GM18909 (cell line): ENCODE data around the gene OR2V2.
"Not testable (repeated sequence)": the region's sequence is repeated elsewhere in the genome, so short reads cannot be mapped to it uniquely, and the experiment has no call there.

ENCODE experiments used
- ATAC-seq: cut with Tn5 transposase; IDR thresholded peaks from one replicate; pipeline ENCODE4 v1.9.1; 2021; ENCODE audit warnings: mild to moderate bottlenecking; ENCODE audit not compliant: unreplicated experiment, poor library complexity

The OR2V2 gene

GRCh38 chr5:181140766-181141165 lies 6.6 kb upstream of the OR2V2 start:
- no peak for ATAC-seq

- no peak for ATAC-seq
Observed at GRCh38 chr5:181142054-181142453, 5.3 kb upstream of the OR2V2 start.

DNA sequence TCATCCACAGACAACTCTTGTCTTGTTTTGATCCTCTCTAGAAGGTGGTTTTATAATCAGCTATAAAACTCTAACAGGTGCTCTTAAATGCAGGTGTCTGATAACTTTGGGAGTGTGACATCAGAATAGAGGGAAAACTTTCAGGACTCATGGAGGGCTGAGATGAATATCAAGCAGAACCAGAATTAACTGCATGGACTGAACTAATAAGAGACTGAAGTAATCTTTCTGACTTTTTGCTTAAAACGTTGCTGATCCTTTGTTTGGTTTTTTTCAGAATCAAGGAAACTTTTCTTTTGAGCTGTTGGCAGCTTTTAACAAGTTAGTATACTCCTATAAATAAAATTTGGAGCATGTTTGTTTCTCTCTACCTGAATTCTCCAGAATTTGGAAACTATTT lies 2.3 kb upstream of the OR2V2 start:
- no peak for ATAC-seq

- no peak for ATAC-seq
Observed at GRCh38 chr5:181149355-181149754, 2.0 kb downstream of the OR2V2 start.

DNA sequence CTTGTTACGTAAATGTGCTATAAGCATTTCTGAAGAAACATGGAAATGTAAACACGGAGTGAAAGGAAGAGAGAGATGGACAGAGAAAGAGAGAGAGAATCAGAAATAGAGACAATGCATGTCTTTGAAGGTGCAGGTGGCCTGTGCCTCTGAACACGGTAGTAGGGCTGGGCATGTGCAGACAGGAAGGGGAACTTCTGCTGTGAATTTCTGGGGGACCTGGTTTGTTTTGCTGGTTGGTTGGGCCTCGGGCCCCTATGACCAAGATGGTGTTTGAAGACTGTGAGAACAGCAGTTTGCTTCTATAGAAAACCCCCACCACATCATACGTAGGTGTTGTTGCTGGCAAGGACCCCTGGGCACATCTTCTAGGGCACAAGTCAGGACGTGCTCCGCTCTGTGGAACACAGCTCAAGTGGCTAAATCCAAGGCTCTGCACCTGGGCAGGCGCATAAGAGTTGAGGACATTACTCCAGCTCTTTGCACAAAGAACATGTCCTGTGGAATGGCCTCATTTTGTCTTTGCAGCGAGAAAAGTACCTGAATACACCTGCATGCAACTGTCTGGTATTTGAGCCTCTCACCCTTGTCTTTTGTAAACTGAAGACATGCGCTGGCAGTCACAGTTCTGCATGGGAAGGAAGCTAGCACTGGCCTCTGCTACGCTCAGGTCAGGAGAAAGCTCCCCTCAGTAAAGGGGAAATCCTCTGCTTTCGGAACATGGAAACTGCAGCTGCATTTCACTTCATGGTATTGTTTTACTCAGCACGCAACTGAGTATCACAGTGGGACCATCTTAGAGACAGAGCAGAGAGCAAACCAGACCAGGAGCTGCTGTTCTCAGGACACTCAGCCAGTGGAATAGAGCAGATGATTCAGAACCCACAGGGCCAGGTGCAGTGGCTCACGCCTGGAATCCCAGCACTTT lies 2.7 kb downstream of the OR2V2 start:
- ATAC-seq: no peak

- no peak for ATAC-seq
Observed at GRCh38 chr5:181151146-181151545, 3.8 kb downstream of the OR2V2 start.

- ATAC-seq: no peak
Observed at GRCh38 chr5:181152406-181152805, 5.0 kb downstream of the OR2V2 start.

- no peak for ATAC-seq
Observed at GRCh38 chr5:181153814-181154213, 6.4 kb downstream of the OR2V2 start.

DNA sequence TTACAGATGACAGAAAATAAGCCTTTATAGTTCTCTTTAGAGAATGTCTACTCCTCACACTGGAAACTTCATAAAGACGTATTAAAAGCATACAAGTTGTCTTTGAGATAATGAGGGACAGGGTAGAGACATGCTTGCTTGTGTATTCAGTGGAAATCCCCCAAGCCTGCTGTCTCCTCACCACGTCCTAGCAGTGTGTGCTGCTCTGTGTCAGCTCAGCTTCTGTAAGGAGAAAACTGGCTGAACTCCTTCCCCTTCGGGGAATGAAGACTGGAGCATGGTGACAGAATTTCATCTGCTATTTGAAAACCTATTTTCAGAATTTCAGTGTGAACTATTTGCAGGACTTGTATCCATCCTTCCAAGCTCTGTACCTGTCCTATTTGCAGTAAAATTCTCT lies 9.4 kb downstream of the OR2V2 start:
- no peak for ATAC-seq

DNA sequence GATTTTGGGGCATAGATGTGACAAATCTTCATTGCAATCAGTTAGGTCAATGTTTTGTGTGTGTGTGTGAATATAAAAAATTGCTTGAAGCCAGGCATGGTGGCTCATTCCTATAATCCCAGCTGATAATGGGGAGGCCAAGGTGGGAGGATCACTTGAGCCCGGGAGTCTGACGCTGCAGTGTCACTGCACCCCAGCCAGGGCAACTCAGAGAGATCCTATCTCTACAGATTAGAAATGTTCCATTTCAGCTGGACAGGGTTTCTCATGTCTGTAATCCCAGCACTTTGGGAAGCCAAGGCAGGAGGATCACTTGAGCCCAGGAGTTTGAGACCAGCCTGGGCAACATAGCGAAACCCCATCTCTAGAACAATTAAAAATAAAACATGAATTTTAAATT lies 11.5 kb downstream of the OR2V2 start:
- no peak for ATAC-seq

DNA sequence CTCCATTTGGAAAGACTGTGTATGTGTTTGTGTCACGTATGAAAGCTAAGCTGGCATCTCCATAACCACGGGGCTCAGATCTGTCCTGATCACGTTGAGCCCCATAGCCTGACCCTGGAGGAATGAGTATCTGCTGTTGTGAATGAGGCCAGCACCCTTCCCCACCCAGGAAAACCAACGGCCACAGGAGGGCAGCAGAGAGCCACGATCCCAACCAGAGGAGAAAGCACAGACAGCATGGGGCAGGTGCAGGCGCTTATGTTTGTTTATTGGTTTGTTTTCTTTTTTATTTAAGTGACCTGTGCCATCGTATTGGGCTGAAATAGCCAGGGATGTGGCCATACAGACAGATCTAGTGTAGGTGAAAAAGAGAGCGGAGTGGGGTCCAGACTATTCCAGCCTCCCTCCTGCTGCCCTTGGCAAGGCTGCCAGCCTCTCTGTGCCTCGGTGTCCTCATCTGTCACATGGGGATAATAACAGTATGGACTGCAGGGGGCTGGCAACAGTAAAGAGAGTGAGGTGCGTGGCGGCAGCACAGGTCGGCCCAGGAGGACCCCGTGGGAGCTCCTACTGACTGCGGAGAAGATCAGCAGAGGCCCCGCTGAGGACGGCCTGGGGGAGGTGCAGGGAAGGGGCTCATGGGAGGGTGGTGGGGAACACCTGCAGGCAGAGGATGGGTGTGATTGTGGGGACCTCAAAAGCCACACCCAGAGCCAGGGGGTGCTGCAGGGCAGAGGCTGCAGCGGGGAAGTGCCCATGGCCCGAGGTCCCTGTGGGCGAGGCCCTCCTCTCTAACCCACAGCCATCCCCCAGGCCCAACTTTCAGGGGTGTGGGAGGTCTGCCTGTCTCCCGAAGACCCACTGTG lies 12.1 kb downstream of the OR2V2 start:
- ATAC-seq: peak; percentile 79

DNA sequence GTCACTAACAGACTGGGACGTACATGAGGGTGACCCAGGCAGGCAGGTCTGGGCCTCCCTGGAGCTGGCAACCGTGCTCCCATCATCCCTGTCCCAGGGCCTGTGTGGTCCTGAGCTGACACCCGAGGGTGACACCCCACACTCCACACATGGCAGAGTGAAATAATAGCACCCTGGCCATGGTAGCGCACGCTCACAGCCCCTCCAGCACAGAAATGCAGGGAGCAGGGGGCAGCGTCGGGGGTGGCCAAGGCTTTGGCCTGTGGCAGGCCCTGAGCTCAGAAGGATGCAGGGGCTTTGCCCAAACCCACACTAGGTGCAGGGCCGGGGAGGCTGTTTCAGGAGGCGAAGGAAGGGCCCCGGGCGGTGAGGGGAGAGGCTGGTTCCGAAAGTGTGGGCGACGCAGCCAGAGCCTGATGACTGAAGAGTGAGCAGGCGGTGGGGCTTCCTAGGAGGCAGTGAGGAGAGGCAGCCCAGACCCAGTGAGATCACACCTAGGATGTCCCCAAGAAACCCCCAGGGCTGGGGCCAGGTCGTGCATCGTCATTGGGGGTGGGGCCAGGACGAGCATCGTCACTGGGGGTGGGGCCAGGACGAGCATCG lies 12.9 kb downstream of the OR2V2 start:
- ATAC-seq: no peak

- not testable (repeated sequence) for ATAC-seq
Observed at GRCh38 chr5:181160755-181161533, 13.6 kb downstream of the OR2V2 start.

- ATAC-seq: no peak
Observed at GRCh38 chr5:181161534-181162175, 14.3 kb downstream of the OR2V2 start.

- no peak for ATAC-seq
Observed at GRCh38 chr5:181163487-181164075, 16.2 kb downstream of the OR2V2 start.

- no peak for ATAC-seq
Observed at GRCh38 chr5:181164076-181164952, 16.9 kb downstream of the OR2V2 start.

GRCh38 chr5:181166812-181167733 lies 19.7 kb downstream of the OR2V2 start:
- ATAC-seq: no peak
